ENCODE data around the gene SORCS2.

The SORCS2 gene

GRCh38 chr4:7297881-7298280, 105.5 kb downstream of the SORCS2 start:
- ATAC-seq (ENCODE audit: insufficient read depth, low read depth): no peak
- no peak overlapping the region for H3K4me2 ChIP-seq (ENCODE audit: insufficient read depth, low read length)
- no peak overlapping the region for H3K9ac ChIP-seq (ENCODE audit: low read depth, low read length)

GRCh38 chr4:7298619-7299009, 106.3 kb downstream of the SORCS2 start:
- H3K9me3 ChIP-seq (ENCODE audit: insufficient read depth, low read length, severe bottlenecking): no peaks in the 10 kb centered on the region
- H3K4me2 ChIP-seq (ENCODE audit: insufficient read depth, low read length): no peak overlapping the region
- no peaks in the 10 kb centered on the region for H3K36me3 ChIP-seq (ENCODE audit: insufficient read depth, low read length)
- no peak overlapping the region for H3K4me3 ChIP-seq (ENCODE audit: low read depth in 1 of 2, low read length in 2 of 2)
- H3K4me1 ChIP-seq (ENCODE audit: insufficient read depth, low read length): no peaks in the 10 kb centered on the region
- no peak for ATAC-seq (ENCODE audit: insufficient read depth, low read depth)
- no peak overlapping the region for H3K27ac ChIP-seq (ENCODE audit: low read length)
- no peaks in the 10 kb centered on the region for H4K20me1 ChIP-seq (ENCODE audit: insufficient read depth, low read length)
- H2AFZ ChIP-seq (ENCODE audit: low read depth, low read length): no peak overlapping the region
- H3K9ac ChIP-seq (ENCODE audit: low read depth, low read length): no peak overlapping the region
- no peak for DNase-seq
- peaks cover 9% of the 10 kb centered on the region for H3K27me3 ChIP-seq (ENCODE audit: insufficient read depth, low read length, poor library complexity)
- TF ChIP-seq EZH2 (IDR thresholded peaks at IDR 0.05; ENCODE audit: borderline replicate concordance, low read depth, low read length, severe bottlenecking) (no peak), CTCF (IDR thresholded peaks at IDR 0.05; ENCODE audit: borderline replicate concordance, extremely low read depth, low read length, poor library complexity, severe bottlenecking) (no peak)
- H3K79me2 ChIP-seq (ENCODE audit: insufficient read depth, low read length): no peaks in the 10 kb centered on the region

More at GRCh38 chr4:7297881-7298280, 105.5 kb downstream of the SORCS2 start:
- no peaks in the 10 kb centered on the region for H3K9me3 ChIP-seq (ENCODE audit: insufficient read depth, low read length, severe bottlenecking)
- H3K4me3 ChIP-seq (ENCODE audit: low read depth in 1 of 2, low read length in 2 of 2): no peak overlapping the region
- no peaks in the 10 kb centered on the region for H3K79me2 ChIP-seq (ENCODE audit: insufficient read depth, low read length)
- peaks cover 9% of the 10 kb centered on the region for H3K27me3 ChIP-seq (ENCODE audit: insufficient read depth, low read length, poor library complexity)
- TF ChIP-seq CTCF (IDR thresholded peaks at IDR 0.05; ENCODE audit: borderline replicate concordance, extremely low read depth, low read length, poor library complexity, severe bottlenecking) (no peak), EZH2 (IDR thresholded peaks at IDR 0.05; ENCODE audit: borderline replicate concordance, low read depth, low read length, severe bottlenecking) (no peak)
- no peak overlapping the region for H3K27ac ChIP-seq (ENCODE audit: low read length)
- no peak overlapping the region for H2AFZ ChIP-seq (ENCODE audit: low read depth, low read length)
- DNase-seq: no peak
- H3K36me3 ChIP-seq (ENCODE audit: insufficient read depth, low read length): no peaks in the 10 kb centered on the region
- no peaks in the 10 kb centered on the region for H4K20me1 ChIP-seq (ENCODE audit: insufficient read depth, low read length)
- no peaks in the 10 kb centered on the region for H3K4me1 ChIP-seq (ENCODE audit: insufficient read depth, low read length)

- Histone ChIP-seq H3K79me2 (ENCODE audit: insufficient read depth, low read length) (no peaks in the 10 kb centered on the region), H3K27me3 (ENCODE audit: insufficient read depth, low read length, poor library complexity) (peaks cover 9% of the 10 kb centered on the region), H3K9me3 (ENCODE audit: insufficient read depth, low read length, severe bottlenecking) (no peaks in the 10 kb centered on the region), H3K27ac (ENCODE audit: low read length) (no peak overlapping the region), H3K4me3 (ENCODE audit: low read depth in 1 of 2, low read length in 2 of 2) (no peak overlapping the region), H4K20me1 (ENCODE audit: insufficient read depth, low read length) (no peaks in the 10 kb centered on the region), H3K4me2 (ENCODE audit: insufficient read depth, low read length) (no peak overlapping the region), H3K4me1 (ENCODE audit: insufficient read depth, low read length) (no peaks in the 10 kb centered on the region), H2AFZ (ENCODE audit: low read depth, low read length) (no peak overlapping the region), H3K9ac (ENCODE audit: low read depth, low read length) (no peak overlapping the region), H3K36me3 (ENCODE audit: insufficient read depth, low read length) (no peaks in the 10 kb centered on the region)
- no peak for ATAC-seq (ENCODE audit: insufficient read depth, low read depth)
- DNase-seq: no peak
- TF ChIP-seq CTCF (IDR thresholded peaks at IDR 0.05; ENCODE audit: borderline replicate concordance, extremely low read depth, low read length, poor library complexity, severe bottlenecking): no peak
- TF ChIP-seq EZH2 (IDR thresholded peaks at IDR 0.05; ENCODE audit: borderline replicate concordance, low read depth, low read length, severe bottlenecking): no peak
Observed at GRCh38 chr4:7299010-7299907, 106.9 kb downstream of the SORCS2 start.
